ENCODE measurements around the gene MT4. TPM values are rescaled to one million over a fixed set of nuclear protein-coding genes. Genes with fewer than 3 reads are reported as not detected.

Gene MT4
- total and polyA plus RNA-seq, 2 of the 4 experiments (the other 2 are of a cell fraction) = not detected

- WGBS, 2 experiments (ENCODE audit: extremely low coverage in 2 of 2, insufficient read length in 1 of 2) = 100% methylated on average over 1 of the region's 4 CpGs; no CpG with 5 or more reads in 1 of the 2 experiments
- H3K4me2 ChIP-seq (ENCODE audit: low read depth, low read length) = no peak overlapping the region
These were observed 40.1 kb downstream of the MT4 start for GRCh38 chr16:56604966-56605365.

More at GRCh38 chr16:56604966-56605365, 40.1 kb downstream of the MT4 start:
- H3K18ac ChIP-seq (ENCODE audit: low read depth, low read length) = no peak overlapping the region; the same call in 1 of the 2 replicates
- peak overlapping the region; percentile 96 for H2AK5ac ChIP-seq (ENCODE audit: low read depth, low read length)
- BruUV-seq (replicated peaks) = no TSS peak
- no peak overlapping the region for H3K56ac ChIP-seq (ENCODE audit: extremely low read depth, insufficient read depth, low read length)
- H3K23ac ChIP-seq (ENCODE audit: low read depth, low read length) = no peak overlapping the region
- DNase-seq (no peak), ATAC-seq (ENCODE audit: low read depth) (no peak)
- H3K4me3 ChIP-seq (ENCODE audit: insufficient read depth, low read depth, low read length) = no peak overlapping the region
- H3K36me3 ChIP-seq (ENCODE audit: control insufficient read depth, insufficient read depth, low read length) = no peaks in the 10 kb centered on the region
- peak overlapping the region; percentile 90; the same call in 1 of the 2 replicates for H2BK120ac ChIP-seq (ENCODE audit: low read depth, low read length)
- H3K4me1 ChIP-seq (ENCODE audit: control insufficient read depth, insufficient read depth, low read length) = peaks cover 12% of the 10 kb centered on the region
- H4K8ac ChIP-seq (ENCODE audit: low read depth in 2 of 2, low read length in 2 of 2) = peak overlapping the region in 1 of 2 experiments; percentile 96; a peak in 2 of 4 replicates
- ChIA-PET POLR2A (ENCODE audit: unreplicated experiment) (no interaction called here), CTCF (interaction anchor here (0.6 to 2.1 kb wide), 3 partner anchors 11 to 97 kb away, joined by 3 to 9 read pairs (median 3); no protein-coding TSS in a partner anchor)
- no peak overlapping the region for H2BK5ac ChIP-seq (ENCODE audit: low read depth, low read length, poor library complexity, severe bottlenecking)
- H2AFZ ChIP-seq (replicated peaks; ENCODE audit: low read length, poor library complexity) = peak overlapping the region; percentile 26
- peak overlapping the region; percentile 26; the same call in 1 of the 3 replicates for H2BK15ac ChIP-seq (ENCODE audit: low read depth, low read length)
- H3K79me1 ChIP-seq (ENCODE audit: low read depth in 1 of 2, low read length in 2 of 2) = peaks cover 0 to 17% of the 10 kb centered on the region in 2 experiments; a peak in 1 of 4 replicates
- no peaks in the 10 kb centered on the region for H3K9me3 ChIP-seq (ENCODE audit: control insufficient read depth, insufficient read depth, low read length)
- H4K20me1 ChIP-seq (ENCODE audit: insufficient read depth, low read length) = peaks cover 11% of the 10 kb centered on the region
- H2AK9ac ChIP-seq (replicated peaks; ENCODE audit: low read depth, low read length, poor library complexity) = peak overlapping the region; percentile 79
- peak overlapping the region; percentile 78 for H3K14ac ChIP-seq (replicated peaks; ENCODE audit: low read depth, low read length)
- intact Hi-C loops (cut with micrococcal nuclease) = loop anchor here (5.0 to 10.0 kb wide), 3 partner anchors 77 to 250 kb away; partner anchors contain the start of gene MT1X
- H4K5ac ChIP-seq (ENCODE audit: low read depth, low read length) = no peak overlapping the region
- peak overlapping the region; percentile 29; the same call in 1 of the 2 replicates for H4K91ac ChIP-seq (ENCODE audit: insufficient read depth, low read depth, low read length)
- in situ Hi-C loops (cut with MboI; ENCODE audit: low sequenced_read_pairs) = loop anchor here (5.0 kb wide), 1 partner anchor 93 kb away; no protein-coding TSS in a partner anchor
- H3K9ac ChIP-seq (ENCODE audit: low read depth, low read length) = no peak overlapping the region
- TF ChIP-seq RFX5 (IDR thresholded peaks at IDR 0.05; ENCODE audit: low read depth, low read length) = no peak
- no peak for TF ChIP-seq POLR2A (IDR thresholded peaks at IDR 0.05; ENCODE audit: low read depth, low read length)
- no peak for TF ChIP-seq CEBPB (IDR thresholded peaks at IDR 0.05; ENCODE audit: low read depth, low read length)
- TF ChIP-seq CHD1 (IDR thresholded peaks at IDR 0.05; ENCODE audit: low read depth, low read length) = no peak
- TF ChIP-seq RCOR1 (IDR thresholded peaks at IDR 0.05; ENCODE audit: insufficient replicate concordance, low read length) = no peak
- TF ChIP-seq FOS (IDR thresholded peaks at IDR 0.05; ENCODE audit: low read depth, low read length) = no peak
- no peak for TF ChIP-seq MAZ (IDR thresholded peaks at IDR 0.05; ENCODE audit: borderline replicate concordance, low read depth, low read length)
- TF ChIP-seq, protein P1, sequence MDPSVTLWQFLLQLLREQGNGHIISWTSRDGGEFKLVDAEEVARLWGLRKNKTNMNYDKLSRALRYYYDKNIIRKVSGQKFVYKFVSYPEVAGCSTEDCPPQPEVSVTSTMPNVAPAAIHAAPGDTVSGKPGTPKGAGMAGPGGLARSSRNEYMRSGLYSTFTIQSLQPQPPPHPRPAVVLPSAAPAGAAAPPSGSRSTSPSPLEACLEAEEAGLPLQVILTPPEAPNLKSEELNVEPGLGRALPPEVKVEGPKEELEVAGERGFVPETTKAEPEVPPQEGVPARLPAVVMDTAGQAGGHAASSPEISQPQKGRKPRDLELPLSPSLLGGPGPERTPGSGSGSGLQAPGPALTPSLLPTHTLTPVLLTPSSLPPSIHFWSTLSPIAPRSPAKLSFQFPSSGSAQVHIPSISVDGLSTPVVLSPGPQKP (IDR thresholded peaks at IDR 0.05; ENCODE audit: borderline replicate concordance, low read depth, low read length) = no peak
- TF ChIP-seq, protein P2, sequence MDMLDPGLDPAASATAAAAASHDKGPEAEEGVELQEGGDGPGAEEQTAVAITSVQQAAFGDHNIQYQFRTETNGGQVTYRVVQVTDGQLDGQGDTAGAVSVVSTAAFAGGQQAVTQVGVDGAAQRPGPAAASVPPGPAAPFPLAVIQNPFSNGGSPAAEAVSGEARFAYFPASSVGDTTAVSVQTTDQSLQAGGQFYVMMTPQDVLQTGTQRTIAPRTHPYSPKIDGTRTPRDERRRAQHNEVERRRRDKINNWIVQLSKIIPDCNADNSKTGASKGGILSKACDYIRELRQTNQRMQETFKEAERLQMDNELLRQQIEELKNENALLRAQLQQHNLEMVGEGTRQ (IDR thresholded peaks at IDR 0.05; ENCODE audit: low read depth, low read length) = no peak
- no peak for TF ChIP-seq MXI1 (IDR thresholded peaks at IDR 0.05; ENCODE audit: borderline replicate concordance, low read depth, low read length)
- TF ChIP-seq CTCF (conservative IDR thresholded peaks at IDR 0.05; ENCODE audit: low read depth, low read length) = no peak
- TF ChIP-seq NFE2L2 (IDR thresholded peaks at IDR 0.05; ENCODE audit: low read depth, low read length) = no peak
- TF ChIP-seq RAD21 (IDR thresholded peaks at IDR 0.05; ENCODE audit: low read length) = no peak
- peak overlapping the region; percentile 92 for H3K4ac ChIP-seq (ENCODE audit: low read depth, low read length)
- H3K27me3 ChIP-seq (ENCODE audit: control insufficient read depth, insufficient read depth, low read length) = no peaks in the 10 kb centered on the region
- peak overlapping the region; percentile 88; the same call in 1 of the 2 replicates for H2BK20ac ChIP-seq (ENCODE audit: low read depth, low read length)
- H3K9me1 ChIP-seq (ENCODE audit: insufficient read depth, low read length) = peaks cover 15% of the 10 kb centered on the region
- H3K27ac ChIP-seq (ENCODE audit: insufficient read depth, low read length) = no peak overlapping the region
- dilution Hi-C loops (cut with HindIII; ENCODE audit: low sequenced_read_pairs, unreplicated experiment) = no loop called here

Measured in IMR-90 (cell line).